C4-2B (cell line): ENCODE results near the gene SPANXA2.
"Not testable (repeated sequence)": the region's sequence is repeated elsewhere in the genome, so short reads cannot be mapped to it uniquely, and the experiment has no call there.

Experiments used
- ZFX ChIP-seq: fragments of 450-650 bp; IDR thresholded peaks from 2 replicates; pipeline ENCODE4 v1.6.1; 2017
- TF ChIP-seq, protein P1 (sequence below): fragments of 450-650 bp; conservative IDR thresholded peaks from 2 replicates; pipeline ENCODE4 v1.5.1; 2017; ENCODE audit warnings: mild to moderate bottlenecking

DNA sequence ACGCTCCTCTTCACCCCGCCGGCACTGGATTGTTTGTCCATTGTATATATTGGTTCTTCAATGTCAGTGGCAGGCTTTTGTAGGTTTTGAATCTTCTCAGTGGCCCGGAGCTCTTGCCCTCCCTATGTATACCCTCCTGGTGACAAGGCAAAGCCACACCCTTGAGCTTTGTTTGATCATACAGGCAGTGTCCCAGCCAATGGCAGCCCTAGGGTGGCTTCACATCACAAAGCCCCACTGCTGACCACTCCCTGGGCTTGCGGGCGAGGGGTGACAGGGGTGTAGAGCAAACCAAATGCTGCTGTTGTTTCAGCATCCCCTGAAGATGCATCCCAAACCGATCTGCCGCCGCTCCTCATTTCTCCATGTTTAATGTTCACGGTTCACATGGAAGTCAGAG lies 4.9 kb upstream of the SPANXA2 start, which contains the start of gene SPANXA1:
- not testable (repeated sequence) for TF ChIP-seq ZFX
- TF ChIP-seq, protein P1, sequence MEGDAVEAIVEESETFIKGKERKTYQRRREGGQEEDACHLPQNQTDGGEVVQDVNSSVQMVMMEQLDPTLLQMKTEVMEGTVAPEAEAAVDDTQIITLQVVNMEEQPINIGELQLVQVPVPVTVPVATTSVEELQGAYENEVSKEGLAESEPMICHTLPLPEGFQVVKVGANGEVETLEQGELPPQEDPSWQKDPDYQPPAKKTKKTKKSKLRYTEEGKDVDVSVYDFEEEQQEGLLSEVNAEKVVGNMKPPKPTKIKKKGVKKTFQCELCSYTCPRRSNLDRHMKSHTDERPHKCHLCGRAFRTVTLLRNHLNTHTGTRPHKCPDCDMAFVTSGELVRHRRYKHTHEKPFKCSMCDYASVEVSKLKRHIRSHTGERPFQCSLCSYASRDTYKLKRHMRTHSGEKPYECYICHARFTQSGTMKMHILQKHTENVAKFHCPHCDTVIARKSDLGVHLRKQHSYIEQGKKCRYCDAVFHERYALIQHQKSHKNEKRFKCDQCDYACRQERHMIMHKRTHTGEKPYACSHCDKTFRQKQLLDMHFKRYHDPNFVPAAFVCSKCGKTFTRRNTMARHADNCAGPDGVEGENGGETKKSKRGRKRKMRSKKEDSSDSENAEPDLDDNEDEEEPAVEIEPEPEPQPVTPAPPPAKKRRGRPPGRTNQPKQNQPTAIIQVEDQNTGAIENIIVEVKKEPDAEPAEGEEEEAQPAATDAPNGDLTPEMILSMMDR, result not testable (repeated sequence)
